ENCODE measurements around the gene SPATA31D4.

Gene SPATA31D4

DNA sequence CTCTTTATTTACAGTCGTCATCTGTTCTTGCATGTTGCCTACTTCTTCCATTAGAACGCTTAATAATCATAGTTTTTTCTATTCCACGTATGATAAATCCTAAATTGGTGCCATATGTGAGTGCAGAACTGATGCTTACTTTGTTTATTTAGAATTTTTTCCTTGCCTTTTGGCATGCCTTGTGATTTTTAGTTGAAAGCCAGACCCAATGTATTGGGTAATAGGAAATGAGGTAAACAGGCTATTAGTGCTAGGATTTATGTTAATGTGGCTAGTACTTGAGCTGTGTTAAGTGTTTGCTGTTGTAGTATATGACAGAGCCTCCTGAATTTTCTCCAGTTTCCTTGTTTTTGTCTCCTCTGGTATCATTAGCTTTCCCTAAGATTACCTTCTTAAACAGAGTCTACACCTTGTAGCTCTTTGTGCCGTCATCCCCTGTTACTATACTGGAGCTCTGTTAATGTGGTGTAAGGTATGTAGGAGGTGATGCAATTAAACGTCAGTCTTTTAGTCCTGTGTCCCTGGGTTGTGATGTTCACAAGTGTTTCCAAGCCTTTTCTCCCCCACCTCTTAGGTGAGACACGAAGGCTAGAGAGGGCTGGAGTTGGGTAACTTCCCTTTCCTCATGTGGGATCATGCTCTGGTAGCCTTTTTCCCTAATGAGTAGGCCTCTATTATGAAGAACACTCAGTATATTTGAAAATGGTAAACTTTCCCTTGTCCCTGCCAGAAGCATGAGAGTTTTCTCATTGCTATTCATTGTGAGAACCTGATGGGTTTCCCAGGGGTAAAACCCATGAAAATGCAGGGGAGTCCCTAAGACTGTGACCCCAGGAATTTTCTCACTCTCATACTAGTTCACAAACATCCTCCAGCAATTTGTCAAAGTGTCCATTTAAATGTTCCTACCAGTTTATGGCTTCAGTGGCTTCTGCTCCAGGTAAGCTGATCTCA, 36.3 kb downstream of the SPATA31D4 start:
- no peak for DNase-seq (ENCODE audit: low spot score)

DNA sequence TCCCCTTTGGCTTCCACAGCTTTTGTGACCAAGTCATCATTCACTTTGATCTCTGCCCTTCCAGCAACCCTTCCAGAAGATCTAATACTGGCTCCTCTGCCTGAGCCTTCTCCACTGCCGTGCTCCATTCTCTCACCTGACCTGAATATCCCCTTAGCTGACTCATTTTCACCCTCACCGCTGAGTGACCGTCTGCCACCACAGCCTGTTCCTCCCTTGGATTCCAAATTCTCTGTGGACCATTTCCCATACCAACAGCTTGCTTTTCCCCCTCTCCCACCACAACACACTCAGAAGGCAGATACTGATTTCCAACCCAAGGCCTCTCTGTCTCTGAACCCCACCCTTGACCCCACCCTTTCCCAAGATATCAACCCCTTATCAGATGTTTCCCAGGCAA, 39.8 kb downstream of the SPATA31D4 start:
- no peak for DNase-seq (ENCODE audit: low spot score)

DNA sequence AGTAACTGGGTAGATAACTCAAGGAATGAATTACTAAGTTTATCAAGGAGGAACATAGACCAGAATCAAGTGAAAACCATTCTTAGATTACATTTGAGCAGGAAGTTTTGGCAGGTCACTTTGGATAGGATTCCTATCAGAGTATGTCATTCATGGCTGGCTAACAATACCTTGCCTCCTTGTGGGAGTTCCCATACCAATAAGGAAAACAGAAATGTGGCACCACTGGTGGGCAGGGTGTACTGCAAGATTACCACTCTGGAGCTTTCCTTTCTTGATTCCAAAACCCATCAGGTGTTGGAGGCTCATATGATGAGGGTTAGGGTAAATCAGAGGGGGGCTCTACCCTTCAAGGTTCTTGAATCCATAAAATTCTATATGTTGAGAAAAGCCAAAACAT, 41.7 kb downstream of the SPATA31D4 start:
- DNase-seq (ENCODE audit: low spot score) = no peak

DNA sequence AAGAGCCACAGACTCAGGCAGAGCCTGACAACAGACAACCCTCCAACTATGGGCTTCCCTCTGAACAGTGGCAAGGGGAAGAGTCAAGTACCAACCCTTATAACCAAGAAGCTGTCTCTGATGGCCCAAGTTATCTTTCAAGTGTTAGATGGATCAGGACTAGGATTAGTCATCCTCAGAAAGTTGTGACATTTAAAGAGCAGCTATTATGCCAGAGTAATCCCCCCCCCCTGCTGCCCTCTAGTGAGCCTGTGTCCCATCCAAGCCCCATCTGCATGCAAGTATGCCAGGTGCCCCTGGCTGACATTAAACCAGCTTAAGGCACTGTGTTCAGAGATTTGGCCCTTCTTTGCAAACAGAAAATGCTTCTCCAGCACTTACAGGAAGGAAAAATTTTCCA, 43.5 kb downstream of the SPATA31D4 start:
- no peak for DNase-seq (ENCODE audit: low spot score)

DNA sequence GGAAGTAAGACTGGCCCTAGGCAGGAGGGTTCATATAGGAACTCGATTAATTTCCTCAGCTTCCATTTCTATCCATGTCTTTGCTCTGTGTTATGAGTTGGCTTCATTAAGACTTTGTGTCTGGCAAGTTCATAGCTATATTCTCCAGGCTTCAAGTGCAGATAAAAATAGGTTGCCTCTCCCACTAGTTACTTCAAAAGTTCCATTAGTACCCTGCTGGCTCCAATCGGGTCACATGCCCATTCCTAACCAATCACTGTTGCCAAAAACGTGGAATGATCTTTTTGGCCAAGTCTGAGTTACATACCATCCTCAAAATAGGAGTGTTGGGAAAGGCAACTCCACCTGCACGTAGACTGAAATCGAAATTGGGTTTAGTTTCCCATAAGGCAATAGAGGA, 46.5 kb downstream of the SPATA31D4 start:
- DNase-seq (ENCODE audit: low spot score) = no peak

DNA sequence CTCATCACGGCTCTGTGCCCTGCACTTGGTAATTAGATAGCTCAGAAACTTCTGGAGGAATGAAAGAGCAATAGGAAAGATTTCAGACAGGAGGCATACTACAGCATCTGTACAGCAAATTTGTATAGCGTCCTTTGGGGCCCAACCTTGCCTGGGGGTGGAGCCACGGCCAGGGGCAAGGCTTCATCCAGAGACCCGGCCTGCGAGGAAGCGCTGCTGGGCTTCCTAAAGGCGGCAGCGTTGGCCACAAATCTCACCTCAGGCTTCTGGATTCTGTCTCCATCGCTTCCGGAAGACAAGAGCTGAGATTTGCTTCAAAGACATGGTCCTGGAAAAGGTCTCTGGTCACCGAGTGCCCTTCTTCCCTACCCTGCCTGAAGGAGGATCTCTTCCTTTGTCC, 48.1 kb downstream of the SPATA31D4 start:
- DNase-seq (ENCODE audit: low spot score) = no peak

DNA sequence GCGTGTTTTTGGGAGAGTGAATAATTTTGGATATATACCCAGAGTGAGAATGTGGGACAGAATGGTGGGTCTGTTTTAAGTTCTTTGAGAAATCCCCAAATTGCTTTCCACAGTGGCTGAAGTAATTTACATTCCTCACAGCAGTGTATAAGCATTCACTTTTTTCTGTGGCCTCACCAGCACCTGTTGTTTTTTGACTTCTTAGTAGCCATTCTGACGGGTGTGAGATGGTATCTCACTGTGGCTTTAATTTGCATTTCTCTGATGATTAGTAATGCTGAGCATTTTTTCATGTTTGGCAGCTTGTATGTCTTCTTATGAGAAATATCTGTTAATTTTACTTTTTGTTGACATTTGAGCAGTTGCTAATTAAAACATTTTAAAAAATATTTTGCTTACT, 51.0 kb downstream of the SPATA31D4 start:
- no peak for DNase-seq (ENCODE audit: low spot score)

DNA sequence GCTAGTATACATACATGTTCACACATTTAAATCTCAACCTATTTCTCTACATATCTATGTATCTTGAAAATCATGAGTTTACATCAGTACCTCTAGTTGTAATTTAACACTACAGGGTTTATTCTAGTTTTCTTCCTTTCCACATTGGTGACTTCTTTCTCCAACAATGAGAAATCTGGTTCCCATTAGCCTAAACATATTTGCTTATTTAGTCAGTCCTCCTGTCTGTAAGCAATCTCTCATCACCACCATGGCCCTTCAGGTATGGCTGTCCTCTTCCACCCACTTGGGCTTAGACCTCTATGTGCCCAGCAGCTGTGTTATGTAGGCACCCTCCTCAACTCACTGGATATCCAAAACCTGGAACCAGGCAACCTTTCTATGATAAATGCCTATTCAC, 52.3 kb downstream of the SPATA31D4 start:
- no peak for DNase-seq (ENCODE audit: low spot score)

DNA sequence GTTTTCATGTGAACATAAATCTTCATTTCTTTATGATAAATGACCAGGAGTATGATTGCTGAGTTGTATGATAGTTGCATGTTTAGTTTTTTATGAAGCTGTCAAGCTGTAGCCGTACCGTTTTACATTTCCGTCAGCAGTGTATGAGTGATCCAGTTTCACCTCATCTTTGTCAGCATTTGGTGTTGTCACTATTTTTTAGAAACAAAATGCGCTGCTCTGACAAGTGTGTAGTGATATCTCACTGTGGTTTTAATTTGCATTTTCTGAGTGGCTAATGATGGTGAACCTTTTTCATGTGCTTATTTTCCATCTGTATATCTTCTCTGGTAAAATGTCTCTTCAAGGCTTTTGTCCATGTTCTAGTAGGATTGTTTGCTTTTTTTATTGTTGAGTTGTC, 53.7 kb downstream of the SPATA31D4 start:
- DNase-seq (ENCODE audit: low spot score) = no peak

Measured in hematopoietic multipotent progenitor cell treated with erythropoietin and hydrocortisone succinate and interleukin-3 and kit ligand, for 15 days (in vitro differentiated cells).